Neural progenitor cell (in vitro differentiated cells): Measurements from ENCODE around the gene TVP23C.

Experiments used
- EZH2 ChIP-seq: fragments of 200-600 bp; sonication (generic); IDR thresholded peaks from 2 replicates; pipeline ENCODE4 v1.6.1; 2017; ENCODE audit warnings: antibody characterized with exemption, mild to moderate bottlenecking, moderate library complexity
- EZH2phosphoT487 ChIP-seq: fragments of 200-600 bp; sonication (generic); IDR thresholded peaks from 2 replicates; pipeline ENCODE4 v1.6.1; 2017; ENCODE audit warnings: antibody characterized with exemption
- TF ChIP-seq, protein P1 (sequence below): fragments of 200-600 bp; sonication (generic); IDR thresholded peaks from 2 replicates; pipeline ENCODE4 v1.5.1; 2017; ENCODE audit warnings: antibody characterized with exemption, mild to moderate bottlenecking

DNA sequence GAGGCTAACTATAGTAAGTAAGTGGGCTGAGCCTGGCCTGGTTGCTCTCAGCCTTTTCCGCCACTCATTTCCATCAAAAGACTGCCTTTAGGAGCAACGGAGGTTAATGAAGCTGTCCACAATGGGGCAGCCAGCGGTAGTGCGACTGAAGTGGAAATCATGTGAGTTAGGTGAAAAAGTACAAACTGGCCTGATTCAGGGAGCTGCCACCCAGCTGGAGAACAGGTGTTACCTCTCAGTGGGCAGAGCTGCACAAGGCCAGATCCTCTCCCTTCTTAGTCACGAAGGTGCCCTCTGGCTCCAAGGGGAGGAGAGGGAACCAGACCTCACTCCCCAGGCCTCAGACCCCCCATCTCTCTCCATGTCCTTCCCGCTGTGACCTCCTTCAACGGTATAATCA, 61.5 kb downstream of the TVP23C start:
- TF ChIP-seq, protein P1, sequence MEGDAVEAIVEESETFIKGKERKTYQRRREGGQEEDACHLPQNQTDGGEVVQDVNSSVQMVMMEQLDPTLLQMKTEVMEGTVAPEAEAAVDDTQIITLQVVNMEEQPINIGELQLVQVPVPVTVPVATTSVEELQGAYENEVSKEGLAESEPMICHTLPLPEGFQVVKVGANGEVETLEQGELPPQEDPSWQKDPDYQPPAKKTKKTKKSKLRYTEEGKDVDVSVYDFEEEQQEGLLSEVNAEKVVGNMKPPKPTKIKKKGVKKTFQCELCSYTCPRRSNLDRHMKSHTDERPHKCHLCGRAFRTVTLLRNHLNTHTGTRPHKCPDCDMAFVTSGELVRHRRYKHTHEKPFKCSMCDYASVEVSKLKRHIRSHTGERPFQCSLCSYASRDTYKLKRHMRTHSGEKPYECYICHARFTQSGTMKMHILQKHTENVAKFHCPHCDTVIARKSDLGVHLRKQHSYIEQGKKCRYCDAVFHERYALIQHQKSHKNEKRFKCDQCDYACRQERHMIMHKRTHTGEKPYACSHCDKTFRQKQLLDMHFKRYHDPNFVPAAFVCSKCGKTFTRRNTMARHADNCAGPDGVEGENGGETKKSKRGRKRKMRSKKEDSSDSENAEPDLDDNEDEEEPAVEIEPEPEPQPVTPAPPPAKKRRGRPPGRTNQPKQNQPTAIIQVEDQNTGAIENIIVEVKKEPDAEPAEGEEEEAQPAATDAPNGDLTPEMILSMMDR, result no peak
- TF ChIP-seq EZH2phosphoT487, result no peak
- no peak for TF ChIP-seq EZH2
